Right ventricle myocardium superior (tissue), 1 donor: ENCODE data around the gene NFKB1. TPM values are rescaled to one million over a fixed set of nuclear protein-coding genes. Genes with fewer than 3 reads are reported as not detected.
A peak's percentile ranks its signal among the peaks of the same experiment; 100 is the strongest.

Experiments used
- ATAC-seq: fragments of 200-7000 bp; cut with Tn5 transposase; one replicate; pipeline ENCODE4 v1.9.1; 2020; ENCODE audit warnings: mild to moderate bottlenecking; ENCODE audit not compliant: poor library complexity
- DNase-seq: peaks from one replicate; pipeline ENCODE4 v3.0.0-alpha.2; 2020
- intact Hi-C: fragments of 100-400 bp; cut with DNase I; formaldehyde crosslinking; loops from one replicate; pipeline ENCODE4 v1.11.2; 2022
- total RNA-seq: library from RNA; stranded (reverse); fragmentation: NEBNext Ultra II Directional; extraction: Animal tissue kit (Norgen Biotek cat#: 25700); gene quantifications from one replicate; pipeline ENCODE4 v1.2.1, GENCODE V29; 2021
- donor health status: DM: no; HTN: yes; CAD: no; lungs with severe emphysema.

The NFKB1 gene
- total RNA-seq, 1 donor from 2014 or later = 18.9 TPM

DNA sequence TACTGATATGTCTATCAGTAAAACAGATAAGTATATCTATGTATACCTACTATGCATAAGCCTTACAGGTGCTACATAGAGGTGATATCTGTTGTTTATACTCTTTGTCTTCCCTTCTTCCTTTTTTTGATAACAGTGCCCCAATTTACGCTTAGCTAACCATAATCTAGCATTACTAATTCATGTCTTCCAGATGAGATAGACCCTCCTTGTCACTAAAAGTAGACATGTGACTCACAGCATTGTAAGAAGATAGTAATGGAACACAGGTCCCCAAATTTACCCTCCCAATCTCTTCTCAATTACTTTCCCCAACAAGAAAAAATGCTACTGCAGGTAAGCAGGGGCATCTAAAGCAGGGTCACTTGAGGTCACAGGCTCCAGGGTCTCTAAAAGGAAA lies 7.9 kb upstream of the NFKB1 start:
- intact Hi-C loops = no loop called here

DNA sequence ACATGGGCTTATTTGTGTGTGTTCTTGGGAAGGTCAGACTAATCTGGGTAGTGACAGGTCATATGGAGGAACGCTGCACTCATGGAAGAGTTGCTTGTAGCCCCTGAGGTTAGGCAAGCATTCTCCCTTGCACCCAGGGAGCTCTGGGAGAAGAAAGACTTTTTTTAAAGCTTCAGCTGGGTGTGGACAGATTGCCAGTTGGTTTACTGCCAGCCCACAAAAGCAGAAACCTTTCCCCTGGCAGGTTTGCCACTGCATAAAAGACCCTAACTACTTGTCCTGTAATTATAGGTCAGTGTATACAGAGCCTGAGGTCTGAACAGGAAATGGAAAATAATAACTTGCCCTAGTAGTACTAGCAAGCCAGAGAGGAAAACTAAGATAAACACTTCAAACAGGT lies 7.4 kb upstream of the NFKB1 start:
- ATAC-seq = no peak
- intact Hi-C loops = no loop called here
- no peak for DNase-seq

More for the DNA sequence above, 7.9 kb upstream of the NFKB1 start:
- ATAC-seq = no peak
- no peak for DNase-seq

DNA sequence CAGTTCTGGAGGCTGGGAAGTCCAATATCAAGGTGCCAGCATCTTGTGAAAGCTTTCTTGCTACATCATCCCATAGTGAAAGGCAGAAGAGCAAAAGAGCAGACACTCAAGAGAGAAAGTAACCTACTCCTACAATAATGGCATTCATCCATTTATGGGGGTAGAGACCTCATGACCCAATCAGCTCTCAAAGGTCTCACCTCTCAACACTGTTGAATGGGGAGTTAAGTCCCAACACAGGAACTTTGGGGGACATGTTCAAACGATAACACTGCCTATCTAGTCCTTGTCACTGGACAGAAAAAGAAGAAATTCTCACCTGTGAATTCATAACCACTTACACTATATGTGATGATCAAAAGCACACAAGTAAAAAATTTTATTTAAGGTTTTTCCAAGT lies 6.6 kb upstream of the NFKB1 start:
- intact Hi-C loops = no loop called here
- ATAC-seq (no peak), DNase-seq (no peak)

DNA sequence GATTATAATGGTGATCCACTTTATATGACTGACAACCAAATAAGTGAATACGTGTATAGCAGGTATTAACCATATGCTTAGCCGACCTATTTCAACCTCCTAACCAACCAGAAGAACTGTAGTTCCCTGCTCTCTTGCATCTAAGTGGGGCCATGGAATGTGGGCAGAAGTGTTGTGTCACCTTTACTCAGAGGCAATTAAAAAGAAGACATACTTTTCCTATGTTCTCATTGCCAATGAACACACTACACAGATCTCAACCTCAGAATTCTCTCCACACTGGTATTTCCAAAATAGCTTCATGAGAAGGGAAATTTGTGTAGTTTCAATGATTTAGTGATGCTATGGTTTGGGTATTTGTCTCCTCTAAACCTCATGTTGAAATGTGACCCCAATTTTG lies 3.2 kb upstream of the NFKB1 start:
- intact Hi-C loops = no loop called here
- ATAC-seq (no peak), DNase-seq (no peak)

DNA sequence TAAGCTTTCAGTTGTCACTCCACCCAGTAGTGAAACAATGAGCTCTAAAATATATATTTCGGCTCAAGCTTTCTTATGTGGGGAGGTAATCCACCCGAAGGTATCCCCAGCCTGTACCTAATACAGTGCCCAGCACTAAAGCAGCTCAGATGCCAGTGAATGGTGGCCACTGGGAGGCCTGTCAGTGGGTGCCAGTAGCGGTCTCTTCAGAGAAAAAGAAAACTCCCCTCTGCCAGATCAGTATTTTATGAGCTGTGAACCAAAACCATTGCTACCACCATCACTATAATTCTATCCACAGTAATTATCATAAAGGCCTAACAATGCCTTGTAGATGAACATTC lies 835 bp upstream of the NFKB1 start:
- ATAC-seq (no peak), DNase-seq (no peak)
- intact Hi-C loops = loop anchor here (10.0 kb wide), 1 partner anchor 54 kb away; no protein-coding TSS in a partner anchor

DNA sequence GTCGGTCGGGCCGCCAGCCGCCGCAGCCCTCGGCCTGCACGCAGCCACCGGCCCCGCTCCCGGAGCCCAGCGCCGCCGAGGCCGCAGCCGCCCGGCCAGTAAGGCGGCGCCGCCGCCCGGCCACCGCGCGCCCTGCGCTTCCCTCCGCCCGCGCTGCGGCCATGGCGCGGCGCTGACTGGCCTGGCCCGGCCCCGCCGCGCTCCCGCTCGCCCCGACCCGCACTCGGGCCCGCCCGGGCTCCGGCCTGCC lies 213 bp downstream of the NFKB1 start:
- peak; percentile 75 for ATAC-seq
- intact Hi-C loops = loop anchor here (10.0 kb wide), 1 partner anchor 53 kb away; no protein-coding TSS in a partner anchor

DNA sequence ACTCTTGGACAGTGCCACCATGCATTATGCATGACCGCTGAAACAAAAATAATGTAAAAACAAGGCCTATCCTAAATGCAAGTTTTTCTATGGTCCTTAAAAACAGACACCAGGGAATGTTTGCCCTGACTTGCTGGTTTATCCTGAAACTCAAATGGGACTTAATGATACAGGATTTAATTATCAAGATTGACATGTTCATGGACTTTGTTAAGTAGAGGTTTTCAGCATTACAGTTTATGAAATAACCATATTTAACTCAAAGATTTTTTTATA lies 1.3 kb downstream of the NFKB1 start:
- no peak for ATAC-seq
- intact Hi-C loops = loop anchor here (10.0 kb wide), 1 partner anchor 52 kb away; no protein-coding TSS in a partner anchor
- no peak for DNase-seq

More for the DNA sequence above, 213 bp downstream of the NFKB1 start:
- no peak for DNase-seq

DNA sequence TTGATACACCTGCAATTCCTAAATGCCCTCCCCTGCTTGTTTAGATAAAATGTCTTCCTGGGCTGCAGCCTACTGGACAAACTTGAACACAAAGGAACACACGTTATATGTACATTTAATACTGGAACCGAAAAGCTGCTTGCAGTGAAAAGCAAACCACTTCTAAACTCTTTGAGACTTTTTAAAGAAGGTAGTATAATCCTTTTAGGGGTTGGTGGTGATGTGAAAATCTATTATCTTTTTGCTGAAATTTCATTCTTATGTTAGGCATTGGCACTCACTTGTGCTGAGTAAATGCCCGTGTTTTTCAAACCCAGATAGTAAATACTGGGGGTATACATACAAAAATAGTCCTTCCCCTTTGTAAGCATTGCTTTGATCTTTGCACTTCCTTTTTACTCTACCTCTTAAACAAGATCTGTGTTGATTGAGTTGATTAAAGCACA lies 2.2 kb downstream of the NFKB1 start:
- intact Hi-C loops = loop anchor here (10.0 kb wide), 1 partner anchor 51 kb away; no protein-coding TSS in a partner anchor
- DNase-seq (no peak), ATAC-seq (no peak)

DNA sequence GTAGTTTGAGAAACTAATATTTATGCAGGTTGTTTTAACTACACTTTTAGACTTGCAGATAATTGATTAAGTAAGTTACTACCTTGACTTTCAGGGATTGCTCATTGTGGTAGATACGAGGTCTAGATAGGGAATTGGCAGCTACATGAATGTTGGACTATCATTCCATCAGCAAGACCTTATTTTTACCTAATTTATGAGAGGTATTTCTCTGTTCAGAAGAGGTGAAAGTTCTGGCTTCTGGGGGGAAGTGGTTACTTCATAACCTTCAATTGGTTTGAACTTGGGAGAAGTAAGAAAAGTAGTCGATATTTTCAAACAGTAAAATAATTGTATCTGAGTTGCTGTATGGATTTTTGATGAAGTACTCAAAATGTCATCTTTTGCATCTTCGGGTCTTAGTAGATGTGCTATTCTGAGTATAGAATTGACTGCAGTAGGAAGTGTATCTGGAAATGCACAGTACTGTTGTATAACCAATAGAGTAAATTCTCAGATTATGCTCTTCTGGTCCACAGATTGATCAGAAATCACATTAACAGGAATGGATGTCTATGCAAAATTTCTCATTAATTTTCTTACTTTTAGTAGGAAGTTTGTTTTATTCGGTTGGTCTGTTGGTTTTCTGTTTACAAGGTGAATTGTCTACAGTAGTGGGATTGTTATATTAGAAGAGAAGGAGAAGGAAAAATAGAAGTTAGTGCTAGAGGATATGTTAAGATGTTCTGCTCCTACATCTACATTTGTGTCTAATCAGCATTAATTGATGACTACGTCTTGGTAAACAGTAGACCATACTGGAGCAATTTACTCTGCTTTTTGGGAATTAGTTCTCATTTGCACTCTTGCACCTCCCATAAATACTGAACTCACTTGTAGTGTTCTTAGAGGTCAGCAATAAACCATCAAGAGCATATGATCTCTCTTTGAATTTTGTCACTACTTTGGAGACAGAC lies 3.0 kb downstream of the NFKB1 start:
- intact Hi-C loops = loop anchor here (10.0 kb wide), 1 partner anchor 51 kb away; no protein-coding TSS in a partner anchor
- ATAC-seq (no peak), DNase-seq (no peak)

DNA sequence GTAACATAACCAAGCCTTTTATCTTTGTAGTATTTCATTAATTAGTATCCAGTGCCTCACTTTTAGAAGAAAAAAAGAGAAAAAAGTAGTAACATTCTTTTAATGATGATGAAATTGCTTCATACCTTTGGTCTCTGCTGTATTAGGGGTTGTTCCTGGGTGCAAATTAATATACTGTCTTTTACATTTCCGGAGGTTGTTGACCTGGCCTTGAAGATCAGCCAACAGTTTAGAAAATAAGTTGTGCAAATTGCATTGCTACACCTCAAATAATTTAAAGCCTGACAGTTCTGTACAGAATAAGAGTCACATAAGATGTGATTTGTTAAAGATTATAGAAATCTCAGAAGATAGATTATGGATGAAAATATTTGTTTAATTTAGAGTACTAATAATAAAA lies 3.8 kb downstream of the NFKB1 start:
- intact Hi-C loops = loop anchor here (10.0 kb wide), 1 partner anchor 50 kb away; no protein-coding TSS in a partner anchor
- ATAC-seq = no peak
- DNase-seq = no peak

DNA sequence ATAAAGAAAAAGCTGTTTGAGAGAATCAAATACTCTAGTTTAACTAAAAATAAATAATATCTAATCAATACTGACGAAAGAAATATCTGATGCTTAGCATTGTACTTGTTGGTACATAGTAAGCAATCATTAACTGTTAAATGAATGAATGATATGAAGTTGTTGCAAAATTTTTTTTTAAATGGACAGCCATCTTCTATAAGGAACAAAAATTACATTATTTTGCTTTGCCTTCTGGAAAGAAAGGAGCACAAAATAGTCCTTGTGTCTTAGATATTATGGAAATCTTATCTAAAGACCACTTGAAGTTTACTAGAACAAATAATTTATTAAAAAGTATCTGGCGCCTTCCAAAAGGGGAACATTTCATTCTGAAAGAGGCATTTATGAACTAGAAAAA lies 4.5 kb downstream of the NFKB1 start:
- no peak for ATAC-seq
- intact Hi-C loops = loop anchor here (10.0 kb wide), 1 partner anchor 49 kb away; no protein-coding TSS in a partner anchor
- no peak for DNase-seq

DNA sequence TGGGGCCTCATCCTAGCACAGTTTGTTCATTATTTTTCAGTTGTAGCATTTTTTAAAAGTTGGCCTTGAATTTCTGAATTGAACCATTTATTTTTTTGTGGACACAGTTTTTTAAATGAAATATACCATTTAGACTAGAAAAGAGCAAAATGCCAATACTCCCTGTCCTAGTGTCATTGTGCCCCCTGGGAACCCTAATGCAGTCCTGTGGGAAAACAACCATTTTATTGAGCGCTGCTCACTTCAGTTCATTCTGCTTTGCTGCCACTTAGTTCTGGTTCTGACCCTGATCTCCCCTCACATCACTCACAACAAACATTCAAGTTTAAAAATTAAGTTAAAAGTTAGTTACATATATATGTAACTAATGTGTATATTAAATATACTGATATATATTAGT lies 5.4 kb downstream of the NFKB1 start:
- intact Hi-C loops = loop anchor here (10.0 kb wide), 1 partner anchor 48 kb away; no protein-coding TSS in a partner anchor
- ATAC-seq = no peak

DNA sequence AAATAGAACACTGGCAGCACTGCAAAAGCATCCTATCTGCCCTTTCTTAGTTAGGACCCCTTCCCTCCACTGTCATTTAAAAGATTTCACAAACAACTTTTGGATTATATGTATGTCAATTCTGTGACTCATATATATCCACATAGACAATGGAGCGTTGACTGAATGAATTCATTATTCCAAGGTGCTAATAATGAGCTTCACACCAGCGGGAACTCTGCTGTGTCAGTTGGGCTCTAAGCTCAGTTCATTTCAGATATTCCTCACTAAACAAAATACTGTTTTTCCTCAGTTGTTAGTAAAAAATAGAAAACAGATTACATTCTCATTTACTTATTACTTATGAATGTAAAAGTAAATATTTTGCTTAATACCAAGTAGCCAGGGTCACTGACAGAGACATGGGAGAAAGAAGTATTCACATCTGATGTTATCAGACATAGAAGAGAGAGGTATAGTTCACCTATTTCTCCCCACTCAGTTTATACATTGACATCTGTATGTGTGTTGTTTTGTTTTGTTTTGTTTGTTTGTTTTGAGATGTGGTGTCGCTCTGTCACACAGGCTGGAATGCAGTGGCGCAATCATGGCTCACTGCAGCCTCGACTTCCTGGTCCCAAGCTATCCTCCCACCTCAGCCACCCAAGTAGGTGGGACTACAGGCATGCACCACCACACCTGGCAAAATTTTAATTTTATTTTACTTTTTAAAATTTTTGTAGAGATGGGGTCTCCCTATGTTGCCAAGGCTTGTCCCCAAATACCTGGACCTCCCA lies 10.9 kb downstream of the NFKB1 start:
- ATAC-seq = no peak
- intact Hi-C loops = no loop called here

More for the DNA sequence above, 5.4 kb downstream of the NFKB1 start:
- no peak for DNase-seq

DNA sequence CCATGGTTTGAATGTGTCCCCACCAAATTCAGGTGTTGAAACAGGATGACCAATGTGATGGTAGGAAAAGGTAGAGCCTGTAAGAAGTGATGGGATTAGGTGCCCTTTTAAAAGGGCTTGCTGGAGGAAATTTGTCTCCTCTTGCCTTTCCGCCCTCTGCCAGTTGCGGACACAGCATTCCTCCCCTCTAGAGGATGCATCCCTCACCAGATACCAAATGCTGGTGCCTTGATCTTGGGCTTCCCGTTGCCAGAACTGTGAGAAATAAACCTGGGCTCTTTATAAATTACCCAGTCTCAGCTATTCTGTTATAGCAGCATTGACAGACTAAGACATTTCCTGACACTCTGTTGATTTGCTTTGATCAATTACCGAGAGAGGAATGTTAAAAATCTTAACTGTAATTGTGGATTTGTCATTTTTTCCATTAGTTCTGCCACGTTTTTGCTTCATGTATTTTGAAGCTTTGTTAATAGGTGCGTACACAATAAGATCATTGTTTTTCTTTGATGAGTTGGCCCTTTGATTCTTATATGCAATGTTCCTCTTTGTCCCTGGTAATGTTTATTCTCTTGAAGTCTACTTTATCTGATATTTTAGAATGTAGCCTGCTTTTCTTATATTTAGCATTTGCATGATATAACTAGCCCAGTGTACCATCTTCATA lies 13.3 kb downstream of the NFKB1 start:
- DNase-seq (no peak), ATAC-seq (no peak)
- intact Hi-C loops = no loop called here

More for the DNA sequence above, 10.9 kb downstream of the NFKB1 start:
- DNase-seq = no peak

DNA sequence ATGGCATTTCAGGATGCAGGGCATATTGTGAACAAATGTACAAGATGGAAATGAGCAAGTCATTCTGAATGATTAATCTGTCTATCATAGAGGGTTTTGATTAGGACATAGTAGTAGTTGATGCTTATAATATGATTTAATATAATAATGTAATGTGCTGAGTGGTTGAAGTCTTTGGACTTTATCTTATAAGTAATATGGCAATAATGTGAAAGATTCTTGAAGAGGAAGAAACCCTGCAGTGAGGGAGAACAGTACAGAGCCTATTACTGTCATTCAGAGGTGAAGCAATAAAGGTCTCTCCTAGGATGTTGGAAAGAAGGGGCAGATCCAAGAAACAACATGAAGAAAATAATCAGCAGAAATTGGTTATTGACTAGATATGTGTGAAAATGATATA lies 16.6 kb downstream of the NFKB1 start:
- no peak for ATAC-seq
- DNase-seq = no peak
- intact Hi-C loops = no loop called here

DNA sequence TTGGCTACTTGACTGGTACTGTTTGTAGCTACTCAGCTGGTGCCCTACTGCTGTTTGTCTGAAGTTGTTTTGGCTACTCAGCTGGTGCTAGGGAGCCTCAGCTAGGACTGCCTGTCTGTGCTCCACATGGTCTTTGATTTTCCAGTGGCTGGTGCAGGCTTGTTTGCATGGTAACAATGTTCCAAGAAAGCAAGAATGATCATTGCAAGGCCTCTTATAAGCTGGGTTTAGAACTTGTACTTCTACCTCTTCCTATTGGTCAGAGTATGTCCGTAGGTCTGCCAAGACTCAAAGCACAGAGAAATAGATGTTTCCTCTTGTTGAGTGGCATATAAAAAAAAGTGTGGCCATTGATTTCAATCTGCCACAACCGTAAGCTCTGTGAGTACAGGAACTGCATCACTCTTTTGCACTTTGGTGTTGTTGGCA lies 17.6 kb downstream of the NFKB1 start:
- no peak for DNase-seq
- peak; percentile 72 for ATAC-seq
- intact Hi-C loops = no loop called here

DNA sequence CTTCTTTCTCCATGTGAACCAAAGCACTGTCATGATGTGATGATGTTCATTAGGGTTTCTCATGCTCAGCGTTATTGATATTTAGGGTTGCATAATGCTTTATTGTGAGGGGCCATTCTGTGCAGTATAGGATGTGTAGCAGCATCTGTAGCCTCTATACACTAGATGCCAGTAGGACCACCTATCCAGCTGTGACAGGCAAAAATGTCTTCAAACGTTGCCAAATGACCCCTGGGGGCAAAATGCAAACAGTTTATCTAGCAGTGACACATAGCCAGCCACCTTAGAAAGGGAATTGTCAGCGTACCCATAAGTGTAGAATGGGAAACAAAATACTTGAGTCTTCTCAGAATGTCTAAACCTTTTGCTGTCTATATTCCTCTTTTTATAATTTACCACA lies 18.8 kb downstream of the NFKB1 start:
- DNase-seq = no peak
- intact Hi-C loops = no loop called here
- no peak for ATAC-seq

DNA sequence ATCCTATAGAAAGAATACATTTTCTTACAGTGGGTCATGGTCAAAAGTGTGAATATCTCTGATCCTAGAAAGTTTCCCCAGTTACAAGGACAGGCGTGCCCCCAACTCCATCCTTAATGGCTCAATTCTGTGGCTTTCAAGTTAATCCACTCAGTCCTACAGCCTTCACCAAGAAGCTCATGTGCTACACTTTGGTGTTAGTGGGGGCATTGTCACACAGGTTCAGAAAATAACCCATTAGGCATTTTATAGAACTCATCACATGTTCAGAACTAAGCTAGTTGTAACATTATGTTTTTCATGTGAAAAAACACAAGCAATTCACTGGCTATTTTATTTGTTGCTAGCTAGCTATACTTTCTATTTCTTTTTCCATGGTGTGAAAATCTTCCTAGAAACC lies 20.4 kb downstream of the NFKB1 start:
- ATAC-seq (no peak), DNase-seq (no peak)
- intact Hi-C loops = no loop called here

DNA sequence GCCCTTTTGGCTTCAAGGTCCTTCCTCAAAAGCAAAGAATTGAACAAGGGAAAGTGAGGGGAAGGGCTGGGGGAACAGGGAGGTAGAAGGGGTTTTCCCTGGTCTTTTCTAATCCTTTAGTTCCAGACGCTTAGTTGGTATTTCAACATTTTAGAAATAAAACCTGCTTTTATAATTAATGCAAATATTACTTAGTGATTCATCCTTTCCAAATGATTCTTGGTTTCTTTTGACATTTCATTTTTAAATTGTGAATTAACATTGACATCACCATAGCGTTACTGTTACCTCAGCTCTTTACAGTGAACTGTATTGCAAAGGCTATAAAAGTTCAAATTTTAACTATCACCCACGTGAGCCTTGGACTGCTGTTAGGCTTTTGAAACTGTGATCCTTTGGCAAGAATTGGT lies 20.9 kb downstream of the NFKB1 start:
- no peak for ATAC-seq
- intact Hi-C loops = no loop called here

More for the DNA sequence above, 20.9 kb downstream of the NFKB1 start:
- no peak for DNase-seq
